Endometrial microvascular endothelial cells (primary cell): ENCODE results near the gene OTOP2. TPM values are rescaled to one million over a fixed set of nuclear protein-coding genes. Genes with fewer than 3 reads are reported as not detected.

ENCODE experiments used
- in situ Hi-C: cut with HindIII; loops from 2 replicates; pipeline ENCODE4 v1.10.0; 2017; ENCODE audit warnings: low sequenced_read_pairs, low pct_unique_long_range_greater_than_20kb; ENCODE audit errors: inconsistent ontology term
- total RNA-seq: library from RNA; depleted of rRNA; stranded (reverse); fragments of >200 nt; gene quantifications from one replicate; pipeline ENCODE4 v1.2.3, GENCODE V29; 2015; ENCODE audit errors: inconsistent ontology term

OTOP2 gene
- total RNA-seq, 1 donor from 2014 or later = not detected

DNA sequence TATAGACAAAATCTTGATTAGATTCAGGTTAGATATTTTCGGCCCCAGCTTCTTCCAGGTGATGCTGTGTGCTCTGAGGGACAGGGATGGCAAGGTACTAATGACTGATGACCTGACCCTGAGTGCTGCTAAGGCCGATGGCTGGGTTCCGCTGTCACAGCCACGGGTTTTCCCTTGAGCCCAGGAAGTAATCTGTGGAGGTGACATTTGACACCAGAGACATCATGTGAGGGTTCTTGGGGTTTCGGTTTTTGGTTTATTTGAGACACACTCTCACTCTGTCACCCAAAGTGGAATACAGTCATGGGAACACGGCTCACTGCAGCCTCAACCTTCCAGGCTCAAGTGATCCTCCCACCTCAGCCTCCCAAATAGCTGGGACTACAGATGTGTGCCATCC lies 21.5 kb downstream of the OTOP2 start:
- in situ Hi-C loops = no loop called here

- in situ Hi-C loops = no loop called here
Measured at GRCh38 chr17:74946641-74947040, 22.6 kb downstream of the OTOP2 start.

- in situ Hi-C loops = no loop called here
Measured at GRCh38 chr17:74947041-74947754, 23.1 kb downstream of the OTOP2 start.

- in situ Hi-C loops = no loop called here
Measured at GRCh38 chr17:74949455-74950115, 25.5 kb downstream of the OTOP2 start.

GRCh38 chr17:74950207-74950606 lies 26.1 kb downstream of the OTOP2 start:
- in situ Hi-C loops = no loop called here

- in situ Hi-C loops = no loop called here
Measured at GRCh38 chr17:74951065-74951464, 27.0 kb downstream of the OTOP2 start.

DNA sequence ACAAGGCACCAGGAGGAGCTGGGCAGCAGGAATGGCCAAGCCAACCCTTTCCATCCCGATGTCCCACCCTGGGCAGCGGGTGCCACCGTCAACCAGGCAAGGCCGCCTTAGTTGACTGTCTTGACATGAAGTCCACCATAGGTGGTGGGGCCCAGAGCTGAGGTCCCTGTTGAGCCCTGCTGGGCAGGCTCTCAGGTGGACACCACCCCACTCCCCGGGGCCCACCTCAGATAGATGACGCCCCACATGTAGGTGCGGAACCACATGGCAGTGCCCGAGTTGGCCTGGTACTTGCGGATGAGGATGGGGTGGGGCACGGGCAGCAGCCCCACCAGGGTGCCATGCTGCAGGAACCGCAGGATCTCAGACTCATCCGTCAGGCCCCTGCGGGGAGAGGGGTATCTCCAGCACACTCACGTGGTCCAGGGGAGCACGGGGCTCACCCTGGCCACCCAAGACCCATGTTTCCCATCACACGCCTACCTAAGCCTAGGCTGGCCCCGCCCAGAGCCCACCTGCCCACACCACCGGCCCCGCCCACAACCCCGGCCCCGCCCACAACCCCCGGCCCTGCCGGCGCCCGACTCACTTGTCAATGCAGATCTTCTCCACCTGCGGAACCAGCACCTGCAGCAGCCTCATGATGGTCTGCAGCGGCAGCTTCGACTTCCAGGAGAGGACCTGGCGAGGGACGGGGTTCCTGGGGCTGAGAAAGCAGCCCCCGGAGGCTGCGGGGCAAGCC lies 27.8 kb downstream of the OTOP2 start:
- in situ Hi-C loops = no loop called here

- in situ Hi-C loops = no loop called here
Measured at GRCh38 chr17:74952431-74953133, 28.5 kb downstream of the OTOP2 start.

GRCh38 chr17:74953134-74953687 lies 29.1 kb downstream of the OTOP2 start:
- in situ Hi-C loops = no loop called here

- in situ Hi-C loops = no loop called here
Measured at GRCh38 chr17:74954115-74954514, 30.0 kb downstream of the OTOP2 start.

DNA sequence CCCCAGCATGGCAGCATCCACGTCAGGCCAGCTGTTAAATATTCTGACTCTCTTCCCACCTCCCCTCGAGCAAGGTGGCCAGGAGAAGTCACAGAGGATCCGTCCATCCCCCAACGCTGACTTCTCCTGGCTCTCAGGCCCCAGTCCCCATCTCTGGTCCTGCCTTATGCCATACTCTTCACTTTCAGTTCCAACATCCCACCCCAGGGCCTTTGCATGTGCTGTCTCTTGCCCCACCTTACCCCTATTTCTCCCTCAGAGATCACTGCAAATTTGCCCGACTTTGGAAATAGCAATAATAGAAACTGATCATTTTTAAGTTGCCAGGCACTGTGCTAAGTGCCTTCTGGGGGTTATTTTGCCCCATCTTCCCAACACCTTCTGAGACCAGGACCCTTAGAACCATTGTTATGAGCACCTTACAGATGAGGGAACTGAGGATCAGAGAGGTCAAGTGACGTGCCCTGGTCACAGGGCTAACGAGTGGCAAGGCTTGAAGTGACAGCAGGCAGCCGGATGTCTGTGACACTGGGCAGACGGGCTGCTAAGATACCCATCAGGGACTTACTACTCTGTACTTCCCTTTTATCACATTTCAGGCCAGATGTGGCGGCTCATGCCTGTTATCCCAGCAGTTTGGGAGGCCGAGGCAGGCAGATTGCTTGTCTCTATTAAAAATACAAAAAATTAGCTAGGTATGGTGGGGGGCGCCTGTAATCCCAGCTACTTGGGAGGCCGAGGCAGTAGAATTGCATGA lies 30.8 kb downstream of the OTOP2 start:
- in situ Hi-C loops = no loop called here

DNA sequence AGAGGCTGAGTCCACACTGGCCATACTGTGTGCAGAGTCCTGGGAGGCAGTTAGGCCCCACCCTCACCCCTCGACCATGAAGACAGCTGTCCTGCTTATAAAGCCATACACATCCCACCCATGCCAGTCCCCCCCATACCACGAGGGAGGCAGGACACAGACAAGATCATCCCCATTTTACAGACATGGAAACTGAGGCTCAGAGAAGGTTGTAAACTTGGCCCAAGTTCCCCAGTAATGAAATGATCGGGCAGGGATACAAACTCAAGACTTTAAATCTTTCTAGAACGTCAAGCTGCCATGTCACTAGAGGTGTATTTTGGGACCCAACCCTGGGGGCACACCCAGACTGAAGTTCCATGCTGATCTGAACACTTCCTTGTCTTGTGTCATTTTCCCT lies 32.0 kb downstream of the OTOP2 start:
- in situ Hi-C loops = no loop called here

DNA sequence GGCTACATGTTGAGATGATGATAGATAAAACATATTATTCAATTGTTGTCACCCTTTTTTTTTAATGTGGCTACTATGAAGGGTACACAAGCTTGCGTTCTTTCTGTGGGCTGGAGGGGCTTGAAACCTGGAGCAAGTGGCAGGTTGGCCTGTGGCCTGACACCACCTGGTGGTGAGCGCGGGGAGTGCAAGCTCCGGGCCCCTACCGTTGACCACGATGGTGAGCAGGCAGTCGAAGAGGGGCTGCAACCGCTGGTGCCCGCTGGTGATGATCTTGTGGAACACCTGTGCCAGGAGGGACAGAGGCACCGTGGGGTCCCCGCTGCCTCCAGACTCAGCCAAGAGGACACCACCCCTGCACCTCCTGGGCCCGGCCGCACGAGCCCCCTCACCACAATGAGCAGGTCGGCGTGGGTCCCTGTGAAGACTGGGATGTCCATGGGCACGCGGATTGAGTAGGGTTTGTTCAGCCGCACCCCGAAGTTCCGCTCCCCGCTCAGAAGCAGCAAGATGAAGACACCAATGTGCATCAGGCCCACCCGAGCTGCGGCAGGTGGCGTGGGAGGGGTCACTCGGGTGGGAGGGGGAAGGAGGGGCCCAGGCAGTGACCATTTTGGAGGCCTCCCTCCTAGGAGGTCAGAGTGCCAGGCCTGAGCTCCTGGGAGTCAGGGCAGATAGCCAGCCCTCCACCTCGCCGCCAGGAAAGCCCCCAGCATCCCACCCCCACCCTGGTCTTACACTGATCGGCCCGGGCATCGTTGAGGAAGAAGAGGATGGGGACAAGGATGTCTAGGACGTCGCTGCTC lies 34.1 kb downstream of the OTOP2 start:
- in situ Hi-C loops = no loop called here

DNA sequence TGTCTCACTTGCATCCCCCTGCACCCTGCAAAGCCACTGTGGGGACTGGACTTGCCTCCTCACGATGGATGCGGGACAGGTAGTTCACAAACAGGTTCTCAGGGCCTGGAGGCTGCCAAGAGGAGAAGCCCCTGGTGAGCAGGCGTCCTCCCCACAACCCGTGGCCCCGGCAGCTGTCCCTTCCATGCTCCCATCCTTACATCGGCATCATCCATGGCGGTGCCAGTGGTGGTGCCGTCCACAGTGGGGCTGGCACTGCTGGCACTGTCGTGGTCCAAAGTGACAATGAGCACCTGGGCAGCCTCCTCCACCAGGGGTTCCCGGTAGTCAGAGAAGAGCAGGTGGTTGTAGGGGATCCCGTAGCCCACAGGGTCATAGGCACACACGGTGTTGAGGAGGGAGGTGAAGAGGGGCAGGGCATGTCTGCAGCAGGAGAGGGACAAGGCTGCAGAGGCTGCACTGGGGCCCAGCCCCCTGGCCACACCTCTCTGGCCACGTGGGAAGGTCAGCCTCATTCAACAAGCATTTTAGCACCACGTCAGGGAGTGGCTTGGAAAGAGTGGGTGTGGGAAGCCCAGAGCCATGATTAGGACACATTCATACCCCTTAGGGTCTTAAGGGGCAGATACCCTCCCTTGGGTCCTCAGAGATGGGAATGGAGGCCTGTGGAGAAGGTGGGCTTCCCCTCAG lies 35.9 kb downstream of the OTOP2 start:
- in situ Hi-C loops = no loop called here

DNA sequence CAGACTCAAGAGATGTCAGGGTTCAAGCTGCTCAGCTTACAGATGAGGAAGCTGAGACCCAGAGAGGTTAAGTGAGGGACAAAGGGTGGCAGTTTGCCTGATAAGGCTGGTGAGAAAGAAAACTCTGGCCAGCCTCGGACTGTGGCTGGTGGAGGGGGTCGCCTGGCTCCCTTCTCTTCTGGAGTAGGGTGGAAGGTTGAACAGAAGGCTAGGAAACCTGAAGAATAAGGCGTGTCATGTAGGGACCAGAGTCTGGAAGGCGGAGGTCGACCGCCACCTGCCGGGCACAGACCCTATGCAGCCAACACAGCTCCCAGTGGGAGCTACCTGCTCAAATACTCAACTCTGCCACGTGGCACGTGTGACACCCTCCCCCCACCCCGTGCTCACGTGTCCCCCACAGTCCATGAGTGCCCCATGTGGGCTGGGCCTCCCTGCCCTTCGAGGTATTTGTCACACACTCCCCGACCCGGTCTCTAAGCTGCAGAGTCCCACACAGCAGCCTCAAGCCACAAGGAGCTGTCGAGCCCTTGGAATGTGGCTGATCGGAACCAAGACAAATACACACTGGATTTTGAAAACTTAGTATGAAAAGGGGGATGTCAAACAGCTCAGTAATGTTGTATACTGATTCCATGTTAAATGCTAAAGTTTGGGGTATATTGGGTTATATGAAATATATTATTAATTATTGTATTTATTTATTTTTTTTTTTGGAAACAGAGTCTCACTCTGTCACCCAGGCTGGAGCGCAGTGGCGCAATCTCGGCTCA lies 36.7 kb downstream of the OTOP2 start:
- in situ Hi-C loops = no loop called here

GRCh38 chr17:74961657-74962350 lies 37.7 kb downstream of the OTOP2 start:
- in situ Hi-C loops = no loop called here
